Measurements from ENCODE around the gene CA10.

The CA10 gene

GRCh38 chr17:51748749-51749604, 409.5 kb downstream of the CA10 start:
- Histone ChIP-seq H3K4me1 (peaks cover 5% of the 10 kb centered on the region; the same call in 1 of the 2 replicates), H3K27me3 (no peaks in the 10 kb centered on the region), H3K9me3 (no peaks in the 10 kb centered on the region), H3K36me3 (no peaks in the 10 kb centered on the region), H3K4me3 (ENCODE audit: low read depth, low read length) (no peak overlapping the region)
- TF ChIP-seq CTCF (IDR thresholded peaks at IDR 0.05; ENCODE audit: low read depth, low read length) = no peak
- no peak for DNase-seq

GRCh38 chr17:51746421-51746820, 412.1 kb downstream of the CA10 start:
- no peaks in the 10 kb centered on the region for H3K27me3 ChIP-seq
- no peak overlapping the region for H3K4me3 ChIP-seq (ENCODE audit: low read depth, low read length)
- TF ChIP-seq CTCF (IDR thresholded peaks at IDR 0.05; ENCODE audit: low read depth, low read length) = no peak
- H3K4me1 ChIP-seq = peaks cover 10% of the 10 kb centered on the region; the same call in 1 of the 2 replicates
- H3K36me3 ChIP-seq = no peaks in the 10 kb centered on the region
- DNase-seq = no peak
- no peaks in the 10 kb centered on the region for H3K9me3 ChIP-seq

- H3K36me3 ChIP-seq = no peaks in the 10 kb centered on the region
- no peaks in the 10 kb centered on the region for H3K27me3 ChIP-seq
- H3K4me1 ChIP-seq = peaks cover 10% of the 10 kb centered on the region; the same call in 1 of the 2 replicates
- TF ChIP-seq CTCF (IDR thresholded peaks at IDR 0.05; ENCODE audit: low read depth, low read length) = no peak
- no peaks in the 10 kb centered on the region for H3K9me3 ChIP-seq
- DNase-seq = peak; percentile 30
- H3K4me3 ChIP-seq (ENCODE audit: low read depth, low read length) = no peak overlapping the region
Observed at GRCh38 chr17:51745993-51746392, 412.5 kb downstream of the CA10 start.

GRCh38 chr17:51743477-51743876, 415.0 kb downstream of the CA10 start:
- TF ChIP-seq CTCF (IDR thresholded peaks at IDR 0.05; ENCODE audit: low read depth, low read length) = no peak
- Histone ChIP-seq H3K9me3 (no peaks in the 10 kb centered on the region), H3K36me3 (no peaks in the 10 kb centered on the region), H3K4me1 (peaks cover 10% of the 10 kb centered on the region; the same call in 1 of the 2 replicates), H3K27me3 (no peaks in the 10 kb centered on the region), H3K4me3 (ENCODE audit: low read depth, low read length) (no peak overlapping the region)
- DNase-seq = no peak

- DNase-seq = no peak
- no peaks in the 10 kb centered on the region for H3K9me3 ChIP-seq
- TF ChIP-seq CTCF (IDR thresholded peaks at IDR 0.05; ENCODE audit: low read depth, low read length) = no peak
- no peaks in the 10 kb centered on the region for H3K36me3 ChIP-seq
- no peaks in the 10 kb centered on the region for H3K27me3 ChIP-seq
- peaks cover 10% of the 10 kb centered on the region; the same call in 1 of the 2 replicates for H3K4me1 ChIP-seq
- no peak overlapping the region for H3K4me3 ChIP-seq (ENCODE audit: low read depth, low read length)
Observed at GRCh38 chr17:51742571-51742970, 415.9 kb downstream of the CA10 start.

- Histone ChIP-seq H3K4me1 (peaks cover 10% of the 10 kb centered on the region; the same call in 1 of the 2 replicates), H3K36me3 (no peaks in the 10 kb centered on the region), H3K9me3 (no peaks in the 10 kb centered on the region), H3K4me3 (ENCODE audit: low read depth, low read length) (no peak overlapping the region), H3K27me3 (no peaks in the 10 kb centered on the region)
- TF ChIP-seq CTCF (IDR thresholded peaks at IDR 0.05; ENCODE audit: low read depth, low read length) = no peak
- DNase-seq = no peak
Observed at GRCh38 chr17:51741458-51741857, 417.1 kb downstream of the CA10 start.
